GM13976 (cell line): ENCODE measurements around the gene SLC6A13.

Experiments used
- DNase-seq: peaks from one replicate; pipeline ENCODE4 v3.0.0; 2012; ENCODE audit warnings: low spot score
- CTCF ChIP-seq: IDR thresholded peaks from 2 replicates; pipeline ENCODE4 v1.5.1; 2012; ENCODE audit warnings: borderline replicate concordance, mild to moderate bottlenecking; ENCODE audit not compliant: insufficient read depth; ENCODE audit errors: extremely low read depth, missing control alignments, control extremely low read depth
- in situ Hi-C: fragments of 300-500 bp; cut with MboI; formaldehyde crosslinking; loops from one replicate; pipeline ENCODE4 v1.12.0; 2022; ENCODE audit warnings: low sequenced_read_pairs, mixed read lengths, inconsistent platforms; ENCODE audit not compliant: unreplicated experiment

The SLC6A13 gene

GRCh38 chr12:171276-171675 lies 91.4 kb downstream of the SLC6A13 start:
- in situ Hi-C loops, result no loop called here
- DNase-seq, result no peak
- TF ChIP-seq CTCF, result no peak
